GM12891 (cell line): ENCODE data around the gene GRIK4.

Experiments
- DNase-seq: peaks from one replicate; pipeline ENCODE4 v3.0.0; 2011; ENCODE audit warnings: low spot score; ENCODE audit not compliant: insufficient read length
- FAIRE-seq: peaks from 2 replicates; lab custom pipeline; 2011; peaks lifted over from hg19 to GRCh38; lab: Jason Lieb, UNC
- PAX5 ChIP-seq: IDR thresholded peaks from 2 replicates; pipeline ENCODE4 v1.6.1; 2011; ENCODE audit warnings: low read length, moderate library complexity, mild to moderate bottlenecking; ENCODE audit not compliant: insufficient read depth, severe bottlenecking
- POLR2A ChIP-seq: IDR thresholded peaks from 2 replicates; pipeline ENCODE4 v1.6.1; 2011; ENCODE audit warnings: low read depth, low read length, control low read depth
- POLR2AphosphoS5 ChIP-seq: IDR thresholded peaks from 2 replicates; pipeline ENCODE4 v1.6.1; 2011; ENCODE audit warnings: low read depth, low read length, control low read depth
- POU2F2 ChIP-seq: IDR thresholded peaks from 2 replicates; pipeline ENCODE4 v1.6.1; 2011; ENCODE audit warnings: low read depth, mild to moderate bottlenecking, control low read depth, low read length, moderate library complexity
- SPI1 ChIP-seq: IDR thresholded peaks from 2 replicates; pipeline ENCODE4 v1.6.1; 2011; ENCODE audit warnings: low read depth, low read length, control low read depth
- TAF1 ChIP-seq: IDR thresholded peaks from 2 replicates; pipeline ENCODE4 v1.6.1; 2011; ENCODE audit warnings: low read depth, low read length, control low read depth

GRIK4 gene

DNA sequence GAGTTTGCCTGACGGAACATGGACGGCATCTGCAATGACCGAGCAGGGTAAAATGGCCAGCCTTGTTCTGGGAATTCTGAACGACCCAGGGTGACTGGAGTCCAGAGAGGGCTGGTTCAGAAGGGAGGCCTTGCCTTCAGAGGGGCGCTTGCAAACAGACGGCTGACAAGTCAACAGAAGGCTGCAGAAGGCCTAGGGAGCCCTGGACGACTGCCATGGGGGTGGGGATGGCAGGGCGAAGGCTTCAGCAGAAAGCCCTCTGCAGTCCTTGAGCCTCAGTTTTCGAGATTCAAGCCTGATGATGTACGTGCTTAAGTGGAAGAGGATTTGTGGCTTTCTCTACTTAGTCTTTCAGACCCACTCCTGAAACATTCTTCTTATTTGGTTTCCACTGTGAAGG, 395.2 kb downstream of the GRIK4 start:
- FAIRE-seq: no peak
- TF ChIP-seq PAX5 (no peak), TAF1 (no peak), SPI1 (no peak), POU2F2 (no peak), POLR2A (no peak)

DNA sequence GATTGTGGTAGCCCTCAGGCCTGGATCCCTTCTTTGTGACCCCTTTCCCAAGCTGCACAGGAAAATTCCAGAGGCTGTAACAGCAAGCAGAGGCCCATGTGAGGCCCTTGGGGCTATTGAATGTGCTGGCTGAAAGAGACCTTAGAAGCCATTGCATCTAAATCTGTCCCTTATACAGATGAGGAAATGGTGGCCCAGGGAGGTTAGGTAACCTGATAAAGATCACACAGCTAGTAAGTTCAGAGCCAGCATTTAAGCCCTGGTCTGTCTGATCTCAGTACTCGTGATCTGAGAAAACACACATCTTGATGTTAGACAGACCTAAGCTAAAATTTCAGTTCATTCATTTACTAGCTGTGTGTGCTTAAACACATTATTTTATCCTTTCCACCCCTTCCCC, 396.4 kb downstream of the GRIK4 start:
- no peak for DNase-seq
- TF ChIP-seq POU2F2 (no peak), POLR2A (no peak), PAX5 (no peak), POLR2AphosphoS5 (no peak), SPI1 (no peak), TAF1 (no peak)
- FAIRE-seq: no peak

More for the DNA sequence above, 395.2 kb downstream of the GRIK4 start:
- no peak for DNase-seq

DNA sequence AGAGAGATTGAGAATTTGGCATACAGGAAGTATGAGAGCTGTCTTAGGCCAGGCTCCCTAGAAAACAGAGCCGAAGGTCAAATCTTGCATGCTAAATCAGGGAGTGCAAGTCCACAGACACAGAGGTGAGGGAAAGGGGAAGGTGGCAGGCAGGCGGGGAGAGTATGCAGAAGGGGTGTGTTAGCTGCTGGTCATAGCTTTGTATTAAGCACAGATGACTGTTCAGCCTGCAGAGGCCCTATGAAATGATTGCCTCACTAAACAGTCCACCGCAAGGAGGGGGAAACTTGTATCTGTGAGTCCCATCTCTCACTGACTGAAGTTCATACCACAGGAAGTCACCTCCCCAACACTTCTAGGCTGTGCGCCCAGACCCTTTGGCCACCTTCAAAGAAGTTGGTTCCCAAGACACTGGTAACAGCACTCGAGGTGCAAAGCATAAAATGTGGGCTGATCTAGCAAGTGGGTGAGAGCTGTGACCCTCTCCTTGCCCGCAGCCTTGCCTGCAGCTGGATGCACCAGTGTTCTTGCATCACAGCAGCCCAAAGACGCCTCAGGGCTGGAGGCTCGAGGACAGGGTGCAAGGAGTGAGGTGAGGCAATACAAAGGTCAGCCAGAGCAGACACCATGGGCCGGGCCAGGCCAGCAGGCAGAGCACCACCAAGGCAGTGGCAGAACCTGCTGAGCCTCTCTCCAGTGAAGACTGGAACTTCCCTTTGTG, 397.1 kb downstream of the GRIK4 start:
- DNase-seq (no peak), FAIRE-seq (no peak)
- no peak for TF ChIP-seq POLR2AphosphoS5
- no peak for TF ChIP-seq PAX5
- TF ChIP-seq POLR2A: no peak
- TF ChIP-seq SPI1: no peak
- TF ChIP-seq TAF1: no peak
- TF ChIP-seq POU2F2: no peak

DNA sequence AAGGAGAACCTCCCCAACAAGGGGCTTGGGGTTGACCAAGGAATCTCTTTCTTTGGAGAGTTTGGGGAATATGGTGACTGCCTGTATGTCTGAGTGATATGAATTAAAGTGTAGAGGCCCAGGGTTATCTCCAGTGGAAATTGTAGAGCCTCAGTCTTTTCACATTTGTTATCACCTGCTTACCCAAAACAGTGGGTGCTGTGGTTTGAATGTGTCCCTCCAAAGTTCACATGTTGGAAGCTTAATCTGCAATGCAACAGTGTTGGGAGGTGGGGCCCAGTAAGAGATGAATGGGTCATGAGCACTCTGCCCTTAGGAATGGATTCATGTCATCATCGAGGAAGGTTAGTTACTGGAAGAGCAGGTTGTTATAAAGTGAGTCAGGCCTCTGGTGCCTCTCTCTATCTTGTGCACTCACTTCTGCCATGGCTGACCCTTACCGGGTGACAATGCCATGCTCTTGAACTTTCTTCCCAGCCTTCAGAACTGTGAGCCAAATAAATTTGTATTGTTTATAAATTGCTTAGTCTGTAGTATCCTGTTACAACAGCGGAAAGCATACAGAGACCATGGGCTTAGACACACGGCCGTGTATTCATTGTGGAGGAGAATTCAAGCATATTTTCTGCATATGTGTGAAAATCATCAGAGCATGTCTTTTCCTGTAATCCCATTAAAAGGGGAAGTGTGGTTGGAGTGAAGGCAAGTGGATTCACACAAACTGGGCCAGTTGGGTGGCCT, 398.3 kb downstream of the GRIK4 start:
- FAIRE-seq (no peak), DNase-seq (no peak)
- no peak for TF ChIP-seq POU2F2
- no peak for TF ChIP-seq SPI1
- TF ChIP-seq TAF1: no peak
- no peak for TF ChIP-seq PAX5
- TF ChIP-seq POLR2A: no peak
- no peak for TF ChIP-seq POLR2AphosphoS5

DNA sequence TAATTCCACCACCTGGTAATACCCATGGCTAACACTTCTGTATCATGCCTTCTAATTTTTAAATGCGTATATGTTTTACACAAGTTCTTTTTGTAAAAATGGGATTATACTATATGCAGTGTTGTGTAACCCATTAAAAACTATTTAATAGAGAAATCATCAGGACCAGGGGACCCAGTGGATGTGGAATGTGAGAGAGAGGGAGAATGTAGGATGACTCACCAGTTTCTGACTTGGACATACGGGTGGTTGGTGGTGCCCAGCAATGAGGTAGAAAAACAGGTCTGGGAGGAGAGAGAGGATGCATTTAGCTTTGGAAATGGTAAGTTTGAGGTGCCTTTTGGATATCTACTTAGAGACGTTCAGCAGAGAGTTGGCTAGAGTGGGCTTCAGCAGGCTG, 400.4 kb downstream of the GRIK4 start:
- no peak for FAIRE-seq
- DNase-seq: no peak
- TF ChIP-seq POLR2AphosphoS5 (no peak), POLR2A (no peak)

DNA sequence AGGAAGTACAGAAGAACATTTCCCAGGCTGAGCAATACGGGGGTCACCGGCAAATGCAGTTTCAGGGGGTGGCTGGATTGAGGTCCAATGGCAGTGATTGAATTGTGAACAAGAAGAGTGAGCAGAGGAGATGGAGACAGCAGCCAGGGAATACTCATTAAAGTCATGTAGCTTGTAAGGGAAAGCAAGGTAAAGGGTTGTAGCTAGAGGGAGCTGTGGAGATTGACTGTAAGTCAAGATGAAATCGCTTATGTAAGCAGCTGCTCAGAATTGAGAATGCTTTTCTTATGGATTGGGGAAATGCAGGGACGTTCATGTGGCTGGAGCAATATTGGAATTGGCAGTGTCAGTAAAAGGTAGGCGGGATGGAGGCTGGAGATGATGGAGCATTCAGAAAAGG, 401.0 kb downstream of the GRIK4 start:
- no peak for TF ChIP-seq TAF1
- no peak for TF ChIP-seq POLR2AphosphoS5
- TF ChIP-seq POLR2A: no peak
- no peak for TF ChIP-seq PAX5
- no peak for TF ChIP-seq SPI1
- no peak for TF ChIP-seq POU2F2
- DNase-seq (peak; percentile 33), FAIRE-seq (peak; percentile 65)

DNA sequence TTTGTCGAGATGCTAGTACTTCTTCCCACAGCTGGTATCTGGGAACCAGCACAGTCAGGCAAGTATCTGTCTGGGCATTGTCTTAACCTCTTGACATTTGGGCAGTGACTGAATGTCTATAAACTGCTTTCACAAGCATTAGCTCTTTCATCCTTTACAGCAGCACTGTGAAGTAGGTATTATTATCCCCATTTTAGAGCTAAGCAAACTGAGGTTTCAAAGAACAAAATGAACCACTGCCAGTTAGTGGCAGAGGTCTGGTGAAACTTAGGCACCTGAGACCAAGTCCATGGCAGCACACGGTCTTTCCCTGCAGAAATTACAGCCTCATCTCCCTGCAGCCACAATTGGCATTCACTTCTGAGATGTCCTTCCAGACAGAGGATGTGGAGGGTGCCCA, 401.4 kb downstream of the GRIK4 start:
- FAIRE-seq (no peak), DNase-seq (no peak)
- no peak for TF ChIP-seq POLR2A
- TF ChIP-seq POU2F2: no peak
- no peak for TF ChIP-seq TAF1
- TF ChIP-seq SPI1: no peak
- TF ChIP-seq PAX5: no peak
- no peak for TF ChIP-seq POLR2AphosphoS5

DNA sequence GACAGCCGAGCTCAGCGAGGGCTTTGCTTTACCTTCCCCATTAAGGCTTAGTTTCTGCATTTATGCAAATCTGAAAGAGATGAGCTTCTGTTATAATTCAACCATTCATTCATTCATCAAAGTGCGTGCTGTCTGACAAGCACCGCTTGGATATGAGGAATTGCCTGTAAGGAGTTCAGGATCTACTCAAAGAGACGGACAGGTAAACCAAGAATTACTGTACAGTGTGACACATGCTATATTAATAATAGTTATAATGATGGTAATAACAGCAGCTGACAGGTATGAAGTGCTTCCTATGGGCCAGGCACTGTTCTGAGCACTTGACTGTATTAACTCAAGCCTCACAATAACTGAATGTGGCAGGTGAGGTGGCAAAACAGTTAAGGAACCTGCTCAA, 402.5 kb downstream of the GRIK4 start:
- no peak for TF ChIP-seq POU2F2
- no peak for TF ChIP-seq SPI1
- no peak for TF ChIP-seq POLR2AphosphoS5
- no peak for TF ChIP-seq TAF1
- TF ChIP-seq POLR2A: no peak
- FAIRE-seq (no peak), DNase-seq (no peak)

DNA sequence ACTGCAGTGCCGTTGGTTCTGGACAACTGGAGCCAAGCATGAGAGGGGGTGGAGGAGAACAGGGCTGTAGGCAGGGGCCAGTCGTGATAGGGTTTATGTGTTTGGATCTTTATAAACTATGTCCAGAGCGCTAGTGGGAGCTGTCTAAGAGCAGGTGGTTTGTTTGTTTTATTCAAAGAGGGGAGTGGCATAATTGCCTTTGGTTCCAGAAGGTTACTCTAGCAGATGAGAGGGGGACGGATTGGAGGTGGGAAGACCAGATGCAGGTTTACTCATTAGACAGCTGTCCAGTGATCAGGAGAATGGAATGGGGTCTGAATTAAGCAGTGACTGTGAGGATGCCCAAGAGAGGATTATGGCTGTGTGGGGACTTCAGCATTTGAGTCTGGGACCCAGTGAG, 403.1 kb downstream of the GRIK4 start:
- no peak for DNase-seq
- no peak for FAIRE-seq
- TF ChIP-seq POU2F2 (no peak), TAF1 (no peak), PAX5 (no peak), POLR2A (no peak), POLR2AphosphoS5 (no peak), SPI1 (no peak)
